ENCODE data around the gene MGRN1. TPM values are rescaled to one million over a fixed set of nuclear protein-coding genes. Genes with fewer than 3 reads are reported as not detected.

MGRN1 gene
- total RNA-seq, 1 donor from 2014 or later: 40.6 TPM

- no peak for DNase-seq (ENCODE audit: low read depth)
- TF ChIP-seq, protein P1, sequence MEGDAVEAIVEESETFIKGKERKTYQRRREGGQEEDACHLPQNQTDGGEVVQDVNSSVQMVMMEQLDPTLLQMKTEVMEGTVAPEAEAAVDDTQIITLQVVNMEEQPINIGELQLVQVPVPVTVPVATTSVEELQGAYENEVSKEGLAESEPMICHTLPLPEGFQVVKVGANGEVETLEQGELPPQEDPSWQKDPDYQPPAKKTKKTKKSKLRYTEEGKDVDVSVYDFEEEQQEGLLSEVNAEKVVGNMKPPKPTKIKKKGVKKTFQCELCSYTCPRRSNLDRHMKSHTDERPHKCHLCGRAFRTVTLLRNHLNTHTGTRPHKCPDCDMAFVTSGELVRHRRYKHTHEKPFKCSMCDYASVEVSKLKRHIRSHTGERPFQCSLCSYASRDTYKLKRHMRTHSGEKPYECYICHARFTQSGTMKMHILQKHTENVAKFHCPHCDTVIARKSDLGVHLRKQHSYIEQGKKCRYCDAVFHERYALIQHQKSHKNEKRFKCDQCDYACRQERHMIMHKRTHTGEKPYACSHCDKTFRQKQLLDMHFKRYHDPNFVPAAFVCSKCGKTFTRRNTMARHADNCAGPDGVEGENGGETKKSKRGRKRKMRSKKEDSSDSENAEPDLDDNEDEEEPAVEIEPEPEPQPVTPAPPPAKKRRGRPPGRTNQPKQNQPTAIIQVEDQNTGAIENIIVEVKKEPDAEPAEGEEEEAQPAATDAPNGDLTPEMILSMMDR (conservative IDR thresholded peaks at IDR 0.05; ENCODE audit: low read depth, low read length): no peak
Observed at GRCh38 chr16:4594433-4595410, 29.9 kb upstream of the MGRN1 start.

GRCh38 chr16:4597174-4597573, 27.5 kb upstream of the MGRN1 start:
- TF ChIP-seq, protein P1 (conservative IDR thresholded peaks at IDR 0.05; ENCODE audit: low read depth, low read length): no peak
- no peak overlapping the region for H3K4me3 ChIP-seq (ENCODE audit: low read depth, low read length)
- DNase-seq (ENCODE audit: low read depth): peak; percentile 88

More at GRCh38 chr16:4594433-4595410, 29.9 kb upstream of the MGRN1 start:
- H3K4me3 ChIP-seq (ENCODE audit: low read depth, low read length): no peak overlapping the region

GRCh38 chr16:4599037-4599436, 25.6 kb upstream of the MGRN1 start:
- TF ChIP-seq, protein P1 (conservative IDR thresholded peaks at IDR 0.05; ENCODE audit: low read depth, low read length): no peak
- no peak for DNase-seq (ENCODE audit: low read depth)
- no peak overlapping the region for H3K4me3 ChIP-seq (ENCODE audit: low read depth, low read length)

GRCh38 chr16:4599545-4599944, 25.1 kb upstream of the MGRN1 start:
- no peak overlapping the region for H3K4me3 ChIP-seq (ENCODE audit: low read depth, low read length)
- DNase-seq (ENCODE audit: low read depth): no peak
- TF ChIP-seq, protein P1 (conservative IDR thresholded peaks at IDR 0.05; ENCODE audit: low read depth, low read length): no peak

GRCh38 chr16:4601036-4601863, 23.4 kb upstream of the MGRN1 start:
- H3K4me3 ChIP-seq (ENCODE audit: low read depth, low read length): no peak overlapping the region
- TF ChIP-seq, protein P1 (conservative IDR thresholded peaks at IDR 0.05; ENCODE audit: low read depth, low read length): no peak
- no peak for DNase-seq (ENCODE audit: low read depth)

DNA sequence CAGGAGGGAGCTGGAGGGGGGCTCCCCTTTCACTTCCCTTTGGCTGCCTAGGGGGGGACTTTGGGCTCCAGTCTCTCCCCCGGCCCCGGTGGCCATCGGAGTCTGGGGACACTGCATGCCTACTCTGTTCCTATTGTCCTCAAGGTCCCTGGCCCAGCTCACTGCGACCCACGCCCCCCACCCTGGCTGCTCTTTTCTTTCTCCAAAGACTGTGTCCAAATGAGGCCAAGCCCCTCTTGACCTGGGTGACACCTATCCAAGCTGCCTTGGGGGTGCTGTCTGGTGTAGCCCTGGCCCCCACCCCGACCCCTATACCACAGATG, 22.8 kb upstream of the MGRN1 start:
- no peak overlapping the region for H3K4me3 ChIP-seq (ENCODE audit: low read depth, low read length)
- DNase-seq (ENCODE audit: low read depth): no peak
- TF ChIP-seq, protein P1 (conservative IDR thresholded peaks at IDR 0.05; ENCODE audit: low read depth, low read length): no peak

All from epithelial cell of proximal tubule (primary cell).